OCI-LY3 (cell line): ENCODE results near the gene SHISA7.

Source experiments
- EZH2phosphoT487 ChIP-seq: fragments of 200-600 bp; shearing (Covaris generic); IDR thresholded peaks from 2 replicates; pipeline ENCODE4 v1.6.1; 2018; ENCODE audit warnings: antibody characterized with exemption, mixed run types, low read depth
- TF ChIP-seq, protein P1 (sequence below): fragments of 200-600, 300-600 bp; sonication (generic); IDR thresholded peaks from 2 replicates; pipeline ENCODE4 v1.5.1; 2014; ENCODE audit warnings: antibody characterized with exemption, low read length, low read depth

DNA sequence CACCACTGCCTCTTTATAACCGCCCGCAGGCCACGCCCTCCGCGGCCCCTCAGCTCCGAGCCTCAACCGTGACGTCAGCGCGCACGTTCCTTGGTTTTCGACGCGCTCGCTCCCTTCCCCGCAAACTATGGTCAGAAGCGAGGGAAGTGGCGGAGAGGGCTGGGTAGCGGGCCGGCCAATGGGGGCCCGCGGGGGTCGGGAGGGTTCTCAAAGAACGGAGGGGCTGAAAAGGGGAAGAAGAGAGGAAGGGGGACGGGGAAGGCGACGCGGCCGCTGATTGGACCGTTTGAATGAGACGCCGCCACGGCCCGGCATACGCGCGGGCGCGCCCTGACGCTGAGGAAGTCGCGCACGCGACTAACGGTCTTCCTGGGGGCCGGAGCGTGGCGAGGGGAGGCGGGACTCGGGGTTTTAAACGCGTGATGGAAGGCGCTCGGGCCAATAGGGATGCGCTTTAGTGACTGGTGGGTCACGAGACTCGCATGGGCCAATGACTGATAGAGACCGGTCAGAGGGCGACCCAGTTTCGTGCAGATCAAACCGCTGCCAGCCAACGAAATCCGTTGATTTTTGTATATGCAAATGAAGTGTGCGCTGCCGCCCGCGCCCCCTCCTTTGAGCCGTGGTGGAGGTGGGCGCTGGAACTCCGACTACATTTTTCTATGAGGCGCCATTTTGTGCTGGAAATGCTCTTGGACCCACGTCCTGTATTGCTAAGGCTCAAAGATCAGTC, 35.1 kb downstream of the SHISA7 start:
- TF ChIP-seq, protein P1, sequence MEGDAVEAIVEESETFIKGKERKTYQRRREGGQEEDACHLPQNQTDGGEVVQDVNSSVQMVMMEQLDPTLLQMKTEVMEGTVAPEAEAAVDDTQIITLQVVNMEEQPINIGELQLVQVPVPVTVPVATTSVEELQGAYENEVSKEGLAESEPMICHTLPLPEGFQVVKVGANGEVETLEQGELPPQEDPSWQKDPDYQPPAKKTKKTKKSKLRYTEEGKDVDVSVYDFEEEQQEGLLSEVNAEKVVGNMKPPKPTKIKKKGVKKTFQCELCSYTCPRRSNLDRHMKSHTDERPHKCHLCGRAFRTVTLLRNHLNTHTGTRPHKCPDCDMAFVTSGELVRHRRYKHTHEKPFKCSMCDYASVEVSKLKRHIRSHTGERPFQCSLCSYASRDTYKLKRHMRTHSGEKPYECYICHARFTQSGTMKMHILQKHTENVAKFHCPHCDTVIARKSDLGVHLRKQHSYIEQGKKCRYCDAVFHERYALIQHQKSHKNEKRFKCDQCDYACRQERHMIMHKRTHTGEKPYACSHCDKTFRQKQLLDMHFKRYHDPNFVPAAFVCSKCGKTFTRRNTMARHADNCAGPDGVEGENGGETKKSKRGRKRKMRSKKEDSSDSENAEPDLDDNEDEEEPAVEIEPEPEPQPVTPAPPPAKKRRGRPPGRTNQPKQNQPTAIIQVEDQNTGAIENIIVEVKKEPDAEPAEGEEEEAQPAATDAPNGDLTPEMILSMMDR, result no peak
- no peak for TF ChIP-seq EZH2phosphoT487
